WTC11 (cell line): ENCODE measurements around the gene PDE4B.

Source experiments
- GABPB1 ChIP-seq: sonication (generic); formaldehyde crosslinking; IDR thresholded peaks from 2 replicates; pipeline ENCODE4 v1.8.1; 2023; ENCODE audit warnings: mild to moderate bottlenecking, missing genetic modification reagents
- KAT7 ChIP-seq: sonication (generic); formaldehyde crosslinking; IDR thresholded peaks from 2 replicates; pipeline ENCODE4 v1.8.1; 2023; ENCODE audit warnings: missing genetic modification reagents, mild to moderate bottlenecking, borderline replicate concordance
- NR1H2 ChIP-seq: sonication (generic); formaldehyde crosslinking; IDR thresholded peaks from 2 replicates; pipeline ENCODE4 v1.9.0; 2021; ENCODE audit warnings: mild to moderate bottlenecking, moderate library complexity, missing genetic modification reagents
- SMAD4 ChIP-seq: sonication (generic); formaldehyde crosslinking; IDR thresholded peaks from 2 replicates; pipeline ENCODE4 v1.8.0; 2022; ENCODE audit warnings: mild to moderate bottlenecking, missing genetic modification reagents
- SP1 ChIP-seq: sonication (generic); formaldehyde crosslinking; conservative IDR thresholded peaks from 2 replicates; pipeline ENCODE4 v1.8.1; 2022; ENCODE audit warnings: missing genetic modification reagents
- TP53 ChIP-seq: sonication (generic); formaldehyde crosslinking; IDR thresholded peaks from 2 replicates; pipeline ENCODE4 v1.8.1; 2023; ENCODE audit warnings: mild to moderate bottlenecking, missing genetic modification reagents
- ZNF396 ChIP-seq: fragments of 250-450 bp; sonication (Bioruptor Pico); IDR thresholded peaks from 2 replicates; pipeline ENCODE4 v1.8.0; 2021; ENCODE audit warnings: mild to moderate bottlenecking, moderate library complexity, borderline replicate concordance
- TF ChIP-seq, protein P1 (sequence below): fragments of 200-600 bp; IDR thresholded peaks from 2 replicates; pipeline ENCODE4 v1.8.0; 2022; ENCODE audit warnings: antibody characterized with exemption
- TF ChIP-seq, protein P2 (sequence below): sonication (generic); formaldehyde crosslinking; IDR thresholded peaks from 2 replicates; pipeline ENCODE4 v1.8.1; 2022; ENCODE audit warnings: low read depth, mild to moderate bottlenecking, moderate library complexity, missing genetic modification reagents, borderline replicate concordance
- TF ChIP-seq, protein P3 (sequence below): sonication (generic); formaldehyde crosslinking; IDR thresholded peaks from 2 replicates; pipeline ENCODE4 v1.8.1; 2023; ENCODE audit warnings: mild to moderate bottlenecking, missing genetic modification reagents, moderate library complexity
- TF ChIP-seq, protein P4 (sequence below): sonication (generic); formaldehyde crosslinking; IDR thresholded peaks from 2 replicates; pipeline ENCODE4 v1.8.0; 2022; ENCODE audit warnings: mild to moderate bottlenecking, missing genetic modification reagents
- TF ChIP-seq, protein P5 (sequence below): sonication (generic); formaldehyde crosslinking; IDR thresholded peaks from 2 replicates; pipeline ENCODE4 v1.8.0; 2023; ENCODE audit warnings: mild to moderate bottlenecking, missing genetic modification reagents
- TF ChIP-seq, protein P6 (sequence below): fragments of 250-450 bp; sonication (Bioruptor Pico); IDR thresholded peaks from 2 replicates; pipeline ENCODE4 v1.8.0; 2021; ENCODE audit warnings: mild to moderate bottlenecking
- TF ChIP-seq, protein P7 (sequence below): fragments of 250-450 bp; sonication (Bioruptor Pico); conservative IDR thresholded peaks from 2 replicates; pipeline ENCODE4 v1.9.0; 2021; ENCODE audit warnings: mild to moderate bottlenecking

DNA sequence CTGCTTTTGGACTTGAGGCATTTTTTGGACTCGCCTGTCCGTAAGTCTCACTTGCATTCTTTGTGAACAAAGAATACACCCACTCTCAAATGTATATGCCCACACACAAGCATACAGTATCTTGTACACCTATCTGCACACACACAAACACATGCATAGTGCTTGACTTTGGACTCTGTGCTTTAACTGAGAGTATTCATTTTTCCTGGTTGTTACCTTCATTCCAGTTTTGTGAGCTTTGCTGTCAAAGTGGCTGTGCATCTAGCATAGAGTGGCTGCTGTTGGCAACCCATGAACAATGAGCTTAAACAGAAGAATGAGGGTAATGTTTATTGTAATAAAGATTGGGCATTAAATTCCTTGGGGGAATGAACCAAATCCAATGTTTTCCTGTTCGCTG, 199.0 kb downstream of the PDE4B start:
- TF ChIP-seq, protein P1, sequence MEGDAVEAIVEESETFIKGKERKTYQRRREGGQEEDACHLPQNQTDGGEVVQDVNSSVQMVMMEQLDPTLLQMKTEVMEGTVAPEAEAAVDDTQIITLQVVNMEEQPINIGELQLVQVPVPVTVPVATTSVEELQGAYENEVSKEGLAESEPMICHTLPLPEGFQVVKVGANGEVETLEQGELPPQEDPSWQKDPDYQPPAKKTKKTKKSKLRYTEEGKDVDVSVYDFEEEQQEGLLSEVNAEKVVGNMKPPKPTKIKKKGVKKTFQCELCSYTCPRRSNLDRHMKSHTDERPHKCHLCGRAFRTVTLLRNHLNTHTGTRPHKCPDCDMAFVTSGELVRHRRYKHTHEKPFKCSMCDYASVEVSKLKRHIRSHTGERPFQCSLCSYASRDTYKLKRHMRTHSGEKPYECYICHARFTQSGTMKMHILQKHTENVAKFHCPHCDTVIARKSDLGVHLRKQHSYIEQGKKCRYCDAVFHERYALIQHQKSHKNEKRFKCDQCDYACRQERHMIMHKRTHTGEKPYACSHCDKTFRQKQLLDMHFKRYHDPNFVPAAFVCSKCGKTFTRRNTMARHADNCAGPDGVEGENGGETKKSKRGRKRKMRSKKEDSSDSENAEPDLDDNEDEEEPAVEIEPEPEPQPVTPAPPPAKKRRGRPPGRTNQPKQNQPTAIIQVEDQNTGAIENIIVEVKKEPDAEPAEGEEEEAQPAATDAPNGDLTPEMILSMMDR: no peak
- TF ChIP-seq TP53 (CRISPR knock-in tag): no peak
- no peak for TF ChIP-seq SP1
- TF ChIP-seq, protein P2, sequence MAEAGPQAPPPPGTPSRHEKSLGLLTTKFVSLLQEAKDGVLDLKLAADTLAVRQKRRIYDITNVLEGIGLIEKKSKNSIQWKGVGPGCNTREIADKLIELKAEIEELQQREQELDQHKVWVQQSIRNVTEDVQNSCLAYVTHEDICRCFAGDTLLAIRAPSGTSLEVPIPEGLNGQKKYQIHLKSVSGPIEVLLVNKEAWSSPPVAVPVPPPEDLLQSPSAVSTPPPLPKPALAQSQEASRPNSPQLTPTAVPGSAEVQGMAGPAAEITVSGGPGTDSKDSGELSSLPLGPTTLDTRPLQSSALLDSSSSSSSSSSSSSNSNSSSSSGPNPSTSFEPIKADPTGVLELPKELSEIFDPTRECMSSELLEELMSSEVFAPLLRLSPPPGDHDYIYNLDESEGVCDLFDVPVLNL (CRISPR knock-in tag): no peak
- TF ChIP-seq, protein P3, sequence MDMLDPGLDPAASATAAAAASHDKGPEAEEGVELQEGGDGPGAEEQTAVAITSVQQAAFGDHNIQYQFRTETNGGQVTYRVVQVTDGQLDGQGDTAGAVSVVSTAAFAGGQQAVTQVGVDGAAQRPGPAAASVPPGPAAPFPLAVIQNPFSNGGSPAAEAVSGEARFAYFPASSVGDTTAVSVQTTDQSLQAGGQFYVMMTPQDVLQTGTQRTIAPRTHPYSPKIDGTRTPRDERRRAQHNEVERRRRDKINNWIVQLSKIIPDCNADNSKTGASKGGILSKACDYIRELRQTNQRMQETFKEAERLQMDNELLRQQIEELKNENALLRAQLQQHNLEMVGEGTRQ (CRISPR knock-in tag): no peak
- no peak for TF ChIP-seq ZNF396 (CRISPR knock-in tag)
- TF ChIP-seq, protein P4, sequence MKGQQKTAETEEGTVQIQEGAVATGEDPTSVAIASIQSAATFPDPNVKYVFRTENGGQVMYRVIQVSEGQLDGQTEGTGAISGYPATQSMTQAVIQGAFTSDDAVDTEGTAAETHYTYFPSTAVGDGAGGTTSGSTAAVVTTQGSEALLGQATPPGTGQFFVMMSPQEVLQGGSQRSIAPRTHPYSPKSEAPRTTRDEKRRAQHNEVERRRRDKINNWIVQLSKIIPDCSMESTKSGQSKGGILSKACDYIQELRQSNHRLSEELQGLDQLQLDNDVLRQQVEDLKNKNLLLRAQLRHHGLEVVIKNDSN: no peak
- no peak for TF ChIP-seq SMAD4 (CRISPR knock-in tag)
- TF ChIP-seq, protein P5, sequence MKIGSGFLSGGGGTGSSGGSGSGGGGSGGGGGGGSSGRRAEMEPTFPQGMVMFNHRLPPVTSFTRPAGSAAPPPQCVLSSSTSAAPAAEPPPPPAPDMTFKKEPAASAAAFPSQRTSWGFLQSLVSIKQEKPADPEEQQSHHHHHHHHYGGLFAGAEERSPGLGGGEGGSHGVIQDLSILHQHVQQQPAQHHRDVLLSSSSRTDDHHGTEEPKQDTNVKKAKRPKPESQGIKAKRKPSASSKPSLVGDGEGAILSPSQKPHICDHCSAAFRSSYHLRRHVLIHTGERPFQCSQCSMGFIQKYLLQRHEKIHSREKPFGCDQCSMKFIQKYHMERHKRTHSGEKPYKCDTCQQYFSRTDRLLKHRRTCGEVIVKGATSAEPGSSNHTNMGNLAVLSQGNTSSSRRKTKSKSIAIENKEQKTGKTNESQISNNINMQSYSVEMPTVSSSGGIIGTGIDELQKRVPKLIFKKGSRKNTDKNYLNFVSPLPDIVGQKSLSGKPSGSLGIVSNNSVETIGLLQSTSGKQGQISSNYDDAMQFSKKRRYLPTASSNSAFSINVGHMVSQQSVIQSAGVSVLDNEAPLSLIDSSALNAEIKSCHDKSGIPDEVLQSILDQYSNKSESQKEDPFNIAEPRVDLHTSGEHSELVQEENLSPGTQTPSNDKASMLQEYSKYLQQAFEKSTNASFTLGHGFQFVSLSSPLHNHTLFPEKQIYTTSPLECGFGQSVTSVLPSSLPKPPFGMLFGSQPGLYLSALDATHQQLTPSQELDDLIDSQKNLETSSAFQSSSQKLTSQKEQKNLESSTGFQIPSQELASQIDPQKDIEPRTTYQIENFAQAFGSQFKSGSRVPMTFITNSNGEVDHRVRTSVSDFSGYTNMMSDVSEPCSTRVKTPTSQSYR (CRISPR knock-in tag): no peak
- TF ChIP-seq GABPB1 (CRISPR knock-in tag): no peak
- TF ChIP-seq KAT7 (CRISPR knock-in tag): no peak
- TF ChIP-seq, protein P6, sequence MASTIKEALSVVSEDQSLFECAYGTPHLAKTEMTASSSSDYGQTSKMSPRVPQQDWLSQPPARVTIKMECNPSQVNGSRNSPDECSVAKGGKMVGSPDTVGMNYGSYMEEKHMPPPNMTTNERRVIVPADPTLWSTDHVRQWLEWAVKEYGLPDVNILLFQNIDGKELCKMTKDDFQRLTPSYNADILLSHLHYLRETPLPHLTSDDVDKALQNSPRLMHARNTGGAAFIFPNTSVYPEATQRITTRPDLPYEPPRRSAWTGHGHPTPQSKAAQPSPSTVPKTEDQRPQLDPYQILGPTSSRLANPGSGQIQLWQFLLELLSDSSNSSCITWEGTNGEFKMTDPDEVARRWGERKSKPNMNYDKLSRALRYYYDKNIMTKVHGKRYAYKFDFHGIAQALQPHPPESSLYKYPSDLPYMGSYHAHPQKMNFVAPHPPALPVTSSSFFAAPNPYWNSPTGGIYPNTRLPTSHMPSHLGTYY (CRISPR knock-in tag): no peak
- TF ChIP-seq, protein P7, sequence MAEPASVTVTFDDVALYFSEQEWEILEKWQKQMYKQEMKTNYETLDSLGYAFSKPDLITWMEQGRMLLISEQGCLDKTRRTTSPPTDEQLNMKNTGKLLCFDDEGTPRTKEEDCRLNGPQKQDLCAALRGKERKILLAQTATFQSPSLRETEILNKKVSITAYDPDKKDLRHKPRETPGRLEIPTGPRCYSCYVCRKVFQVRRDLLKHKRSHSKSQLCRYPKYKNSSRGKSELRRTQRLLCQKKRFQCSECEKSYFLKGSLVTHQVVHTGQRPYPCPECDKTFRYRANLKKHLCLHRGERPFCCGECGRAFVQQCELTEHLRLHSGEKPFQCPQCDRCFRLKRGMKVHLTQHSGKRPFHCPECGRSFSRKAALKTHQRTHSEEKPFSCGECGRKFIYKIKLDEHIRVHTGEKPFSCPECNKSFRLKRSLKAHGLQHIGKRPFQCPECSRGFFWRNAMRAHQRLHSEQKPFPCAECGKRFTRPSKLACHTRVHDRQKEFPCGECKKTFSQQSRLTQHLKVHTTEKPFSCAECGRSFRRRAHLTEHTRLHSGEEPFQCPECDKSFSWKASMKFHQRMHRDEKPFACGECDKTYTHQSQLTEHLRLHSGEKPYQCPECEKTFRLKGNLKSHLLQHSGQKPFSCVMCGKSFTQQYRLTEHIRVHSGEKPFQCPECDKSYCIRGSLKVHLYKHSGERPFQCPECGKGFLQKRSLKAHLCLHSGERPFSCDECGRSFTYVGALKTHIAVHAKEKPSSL (CRISPR knock-in tag): no peak
- TF ChIP-seq NR1H2 (CRISPR knock-in tag): no peak
